Measurements from ENCODE around the gene SH2B3. TPM values are rescaled to one million over a fixed set of nuclear protein-coding genes. Genes with fewer than 3 reads are reported as not detected.

SH2B3 gene
- total and polyA plus RNA-seq, 9 of the 15 experiments (the other 6 are each of a cell fraction or from before 2014, with no cell fraction given), result 10.8 to 75.3 (median 37.4) TPM

DNA sequence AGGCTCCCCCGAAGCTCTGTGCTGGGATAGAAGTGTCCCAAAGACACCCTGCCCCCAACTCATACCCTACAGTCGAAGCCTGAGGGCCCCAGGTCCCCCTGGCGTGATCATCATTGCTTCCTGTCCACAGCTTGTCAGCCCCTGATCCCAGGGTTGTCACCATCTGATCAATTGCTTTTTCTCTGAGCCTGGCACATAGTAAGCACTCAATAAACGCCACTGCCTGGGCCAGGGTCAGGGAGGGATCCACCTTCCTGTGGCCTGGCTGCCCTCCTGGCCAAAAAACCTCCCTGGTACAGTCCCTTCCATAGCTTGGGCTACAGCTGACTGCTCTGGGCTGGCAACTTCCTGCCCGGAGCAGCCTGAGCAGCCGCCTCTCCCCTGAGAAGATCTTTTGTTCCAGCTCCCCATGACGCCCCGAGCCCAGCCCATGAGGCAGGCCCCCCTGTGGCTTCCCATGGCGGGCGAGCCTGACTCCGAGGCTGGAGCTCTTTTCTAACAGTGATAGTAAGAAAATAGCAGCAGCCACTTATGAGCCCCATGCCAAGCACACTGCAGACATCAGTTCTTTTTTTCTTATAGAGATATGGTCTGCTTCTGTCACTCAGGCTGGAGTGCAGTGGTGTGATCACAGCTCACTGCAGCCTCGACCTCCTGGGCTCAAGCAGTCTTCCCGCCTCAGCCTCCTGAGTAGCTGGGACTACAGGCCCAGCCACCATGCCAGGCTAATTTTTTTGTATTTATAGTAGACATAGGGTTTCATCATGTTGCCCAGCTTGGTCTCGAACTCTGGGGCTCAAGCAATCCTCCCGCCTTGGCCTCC lies 6.5 kb downstream of the SH2B3 start (continued):
- TF ChIP-seq, protein P1, sequence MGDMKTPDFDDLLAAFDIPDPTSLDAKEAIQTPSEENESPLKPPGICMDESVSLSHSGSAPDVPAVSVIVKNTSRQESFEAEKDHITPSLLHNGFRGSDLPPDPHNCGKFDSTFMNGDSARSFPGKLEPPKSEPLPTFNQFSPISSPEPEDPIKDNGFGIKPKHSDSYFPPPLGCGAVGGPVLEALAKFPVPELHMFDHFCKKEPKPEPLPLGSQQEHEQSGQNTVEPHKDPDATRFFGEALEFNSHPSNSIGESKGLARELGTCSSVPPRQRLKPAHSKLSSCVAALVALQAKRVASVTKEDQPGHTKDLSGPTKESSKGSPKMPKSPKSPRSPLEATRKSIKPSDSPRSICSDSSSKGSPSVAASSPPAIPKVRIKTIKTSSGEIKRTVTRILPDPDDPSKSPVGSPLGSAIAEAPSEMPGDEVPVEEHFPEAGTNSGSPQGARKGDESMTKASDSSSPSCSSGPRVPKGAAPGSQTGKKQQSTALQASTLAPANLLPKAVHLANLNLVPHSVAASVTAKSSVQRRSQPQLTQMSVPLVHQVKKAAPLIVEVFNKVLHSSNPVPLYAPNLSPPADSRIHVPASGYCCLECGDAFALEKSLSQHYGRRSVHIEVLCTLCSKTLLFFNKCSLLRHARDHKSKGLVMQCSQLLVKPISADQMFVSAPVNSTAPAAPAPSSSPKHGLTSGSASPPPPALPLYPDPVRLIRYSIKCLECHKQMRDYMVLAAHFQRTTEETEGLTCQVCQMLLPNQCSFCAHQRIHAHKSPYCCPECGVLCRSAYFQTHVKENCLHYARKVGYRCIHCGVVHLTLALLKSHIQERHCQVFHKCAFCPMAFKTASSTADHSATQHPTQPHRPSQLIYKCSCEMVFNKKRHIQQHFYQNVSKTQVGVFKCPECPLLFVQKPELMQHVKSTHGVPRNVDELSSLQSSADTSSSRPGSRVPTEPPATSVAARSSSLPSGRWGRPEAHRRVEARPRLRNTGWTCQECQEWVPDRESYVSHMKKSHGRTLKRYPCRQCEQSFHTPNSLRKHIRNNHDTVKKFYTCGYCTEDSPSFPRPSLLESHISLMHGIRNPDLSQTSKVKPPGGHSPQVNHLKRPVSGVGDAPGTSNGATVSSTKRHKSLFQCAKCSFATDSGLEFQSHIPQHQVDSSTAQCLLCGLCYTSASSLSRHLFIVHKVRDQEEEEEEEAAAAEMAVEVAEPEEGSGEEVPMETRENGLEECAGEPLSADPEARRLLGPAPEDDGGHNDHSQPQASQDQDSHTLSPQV (IDR thresholded peaks at IDR 0.05), result peak; percentile 75
- TF ChIP-seq ELF1 (tag; IDR thresholded peaks at IDR 0.05), result no peak

DNA sequence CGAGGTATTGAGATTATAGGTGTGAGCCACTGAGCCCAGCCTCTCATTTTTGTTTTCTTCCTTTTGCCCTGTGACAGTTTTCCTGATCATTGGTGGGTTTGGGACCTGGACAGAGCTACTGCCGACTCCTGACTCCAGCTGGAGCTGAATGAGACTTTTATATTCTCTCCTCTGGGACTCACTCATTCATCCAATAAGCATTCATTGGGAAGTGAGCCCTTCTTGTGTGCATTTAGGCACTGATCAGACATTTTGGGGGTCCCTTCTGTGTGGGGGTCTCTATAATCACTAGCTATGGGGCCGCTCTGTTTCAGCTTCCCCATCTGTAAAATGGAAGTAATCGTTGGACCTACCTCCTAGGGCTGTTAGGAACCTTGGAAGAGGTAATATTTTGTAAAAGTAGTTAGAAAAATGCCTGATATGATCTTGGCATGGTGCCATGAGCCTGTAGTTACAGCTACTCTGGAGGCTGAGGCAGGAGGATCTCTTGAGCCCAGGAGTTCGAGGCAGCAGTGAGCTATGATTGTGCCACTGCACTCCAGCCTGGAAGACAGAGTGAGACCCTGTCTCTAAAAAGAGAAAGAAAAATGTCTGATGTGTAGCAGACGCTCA lies 7.2 kb downstream of the SH2B3 start:
- POLR2A ChIA-PET, result interaction anchor here (0.6 to 4.0 kb wide), 11 partner anchors 8 to 1652 kb away, joined by 3 to 24 read pairs (median 4); no protein-coding TSS in a partner anchor
- Histone ChIP-seq H3K9me3 (replicated peaks; ENCODE audit: control insufficient read depth, insufficient read depth, low read depth, low read length) (no peaks in the 10 kb centered on the region), H3K79me2 (ENCODE audit: control insufficient read depth, insufficient read depth, low read length) (peaks cover 98% of the 10 kb centered on the region), H3K4me1 (replicated peaks in 1 of 2; ENCODE audit: control insufficient read depth in 2 of 2, insufficient read depth in 2 of 2, low read length in 2 of 2) (peaks cover 57 to 61% of the 10 kb centered on the region in 2 experiments), H3K4me3 (no peak overlapping the region), H3K9ac (ENCODE audit: insufficient read depth in 1 of 2, low read depth in 2 of 2, low read length in 2 of 2) (peak overlapping the region; percentile 30 to 56; a peak in 3 of 4 replicates), H3K27me3 (ENCODE audit: control insufficient read depth in 2 of 2, insufficient read depth in 2 of 2, low read length in 2 of 2) (no peaks in the 10 kb centered on the region), H3K9me1 (ENCODE audit: control insufficient read depth, insufficient read depth, low read length) (peaks cover 19% of the 10 kb centered on the region), H3K4me2 (ENCODE audit: insufficient read depth, low read length) (peak overlapping the region; percentile 27), H3K36me3 (ENCODE audit: control insufficient read depth, insufficient read depth, low read length) (peaks cover 79% of the 10 kb centered on the region), H4K20me1 (replicated peaks; ENCODE audit: control insufficient read depth, insufficient read depth, low read length) (peaks cover 64% of the 10 kb centered on the region), H2AFZ (ENCODE audit: low read depth, low read length) (no peak overlapping the region), H3K27ac (ENCODE audit: extremely low read depth, low read depth, low read length) (peak overlapping the region; percentile 92)
- ATAC-seq, result no peak
- peak; percentile 66 for FAIRE-seq
- peak in 1 of 4 experiments; percentile 57 for DNase-seq (ENCODE audit: extremely low read depth in 1 of 4, low spot score in 3 of 4)
- intact Hi-C loops (cut with micrococcal nuclease) (no loop called here), in situ Hi-C loops (cut with MboI) (no loop called here)
- BruUV-seq (replicated peaks), result no TSS peak
- CTCF ChIA-PET (ENCODE audit: low intra/inter-chr PET ratio), result no interaction called here
- 41% methylated on average over 6 of the region's 6 CpGs for WGBS (ENCODE audit: insufficient coverage, low coverage, missing lambda C conversion rate)
- TF ChIP-seq NFIX (CRISPR knock-in tag; IDR thresholded peaks at IDR 0.05; ENCODE audit: low read depth) (peak; percentile 83), ERF (CRISPR knock-in tag; IDR thresholded peaks at IDR 0.05) (no peak), FOXK1 (CRISPR knock-in tag; IDR thresholded peaks at IDR 0.05; ENCODE audit: borderline replicate concordance) (no peak), SOX6 (IDR thresholded peaks at IDR 0.05) (no peak), ZC3H8 (IDR thresholded peaks at IDR 0.05) (no peak), ZNF584 (CRISPR knock-in tag; IDR thresholded peaks at IDR 0.05; ENCODE audit: low read depth) (0 out of 2 replicates have a peak, but pooled peaks have one; percentile 8), CBFA2T2 (conservative IDR thresholded peaks at IDR 0.05) (no peak), ZNF12 (CRISPR knock-in tag; IDR thresholded peaks at IDR 0.05) (no peak), RAD21 (CRISPR knock-in tag; conservative IDR thresholded peaks at IDR 0.05 in 1 of 2, IDR thresholded peaks at IDR 0.05 in 1 of 2) (no peak), FOXJ3 (CRISPR knock-in tag; IDR thresholded peaks at IDR 0.05) (no peak)
- TF ChIP-seq, protein P2, sequence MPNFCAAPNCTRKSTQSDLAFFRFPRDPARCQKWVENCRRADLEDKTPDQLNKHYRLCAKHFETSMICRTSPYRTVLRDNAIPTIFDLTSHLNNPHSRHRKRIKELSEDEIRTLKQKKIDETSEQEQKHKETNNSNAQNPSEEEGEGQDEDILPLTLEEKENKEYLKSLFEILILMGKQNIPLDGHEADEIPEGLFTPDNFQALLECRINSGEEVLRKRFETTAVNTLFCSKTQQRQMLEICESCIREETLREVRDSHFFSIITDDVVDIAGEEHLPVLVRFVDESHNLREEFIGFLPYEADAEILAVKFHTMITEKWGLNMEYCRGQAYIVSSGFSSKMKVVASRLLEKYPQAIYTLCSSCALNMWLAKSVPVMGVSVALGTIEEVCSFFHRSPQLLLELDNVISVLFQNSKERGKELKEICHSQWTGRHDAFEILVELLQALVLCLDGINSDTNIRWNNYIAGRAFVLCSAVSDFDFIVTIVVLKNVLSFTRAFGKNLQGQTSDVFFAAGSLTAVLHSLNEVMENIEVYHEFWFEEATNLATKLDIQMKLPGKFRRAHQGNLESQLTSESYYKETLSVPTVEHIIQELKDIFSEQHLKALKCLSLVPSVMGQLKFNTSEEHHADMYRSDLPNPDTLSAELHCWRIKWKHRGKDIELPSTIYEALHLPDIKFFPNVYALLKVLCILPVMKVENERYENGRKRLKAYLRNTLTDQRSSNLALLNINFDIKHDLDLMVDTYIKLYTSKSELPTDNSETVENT (CRISPR knock-in tag; IDR thresholded peaks at IDR 0.05), result no peak
